Neural cell (in vitro differentiated cells): ENCODE data around the gene HIVEP1.

Experiments
- EZH2 ChIP-seq: fragments of 200-600, 300-800 bp; shearing (Covaris generic), sonication (generic); IDR thresholded peaks from 2 replicates; pipeline ENCODE4 v1.6.1; 2014; ENCODE audit warnings: antibody characterized with exemption, low read length, borderline replicate concordance, mild to moderate bottlenecking; ENCODE audit not compliant: insufficient read depth, poor library complexity, severe bottlenecking
- MXI1 ChIP-seq: fragments of 450-650 bp; conservative IDR thresholded peaks from 2 replicates; pipeline ENCODE4 v1.6.1; 2014; ENCODE audit warnings: antibody characterized with exemption, mild to moderate bottlenecking; ENCODE audit not compliant: poor library complexity, severe bottlenecking
- POLR2AphosphoS5 ChIP-seq: IDR thresholded peaks from 2 replicates; pipeline ENCODE4 v1.6.1; 2012
- TF ChIP-seq, protein P1 (sequence below): fragments of 450-650 bp; IDR thresholded peaks from 2 replicates; pipeline ENCODE4 v1.5.1; 2014; ENCODE audit warnings: antibody characterized with exemption, mild to moderate bottlenecking, moderate library complexity; ENCODE audit not compliant: poor library complexity, severe bottlenecking

DNA sequence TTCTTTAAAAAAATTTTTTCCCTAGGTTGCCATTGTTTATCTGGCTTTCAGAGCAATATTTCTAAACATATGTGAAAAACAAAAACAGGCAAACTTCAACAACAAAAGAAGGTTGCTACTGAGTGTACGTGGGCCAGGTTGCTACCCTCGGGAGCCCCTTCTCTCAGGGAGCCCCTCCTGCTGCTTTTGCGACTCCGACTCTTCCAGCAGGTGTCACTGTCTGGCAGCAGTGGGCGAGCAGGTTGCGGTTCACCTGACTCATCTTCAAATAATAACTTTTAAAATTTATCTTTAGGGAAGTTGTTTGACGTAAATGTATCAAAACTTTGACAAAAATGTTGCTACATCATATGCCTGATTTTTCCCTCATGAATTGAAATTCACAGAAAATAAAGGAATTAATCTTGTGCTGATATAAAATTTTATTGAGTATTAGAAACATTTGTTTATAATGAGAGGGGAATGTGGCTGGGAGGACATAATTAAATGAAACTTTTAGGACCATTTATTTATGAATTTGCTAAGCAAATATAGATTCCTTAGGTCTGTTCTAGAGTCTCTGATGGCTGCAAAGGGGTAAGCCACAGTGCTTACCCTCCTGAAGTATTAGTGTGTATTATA lies 138.8 kb downstream of the HIVEP1 start:
- TF ChIP-seq, protein P1, sequence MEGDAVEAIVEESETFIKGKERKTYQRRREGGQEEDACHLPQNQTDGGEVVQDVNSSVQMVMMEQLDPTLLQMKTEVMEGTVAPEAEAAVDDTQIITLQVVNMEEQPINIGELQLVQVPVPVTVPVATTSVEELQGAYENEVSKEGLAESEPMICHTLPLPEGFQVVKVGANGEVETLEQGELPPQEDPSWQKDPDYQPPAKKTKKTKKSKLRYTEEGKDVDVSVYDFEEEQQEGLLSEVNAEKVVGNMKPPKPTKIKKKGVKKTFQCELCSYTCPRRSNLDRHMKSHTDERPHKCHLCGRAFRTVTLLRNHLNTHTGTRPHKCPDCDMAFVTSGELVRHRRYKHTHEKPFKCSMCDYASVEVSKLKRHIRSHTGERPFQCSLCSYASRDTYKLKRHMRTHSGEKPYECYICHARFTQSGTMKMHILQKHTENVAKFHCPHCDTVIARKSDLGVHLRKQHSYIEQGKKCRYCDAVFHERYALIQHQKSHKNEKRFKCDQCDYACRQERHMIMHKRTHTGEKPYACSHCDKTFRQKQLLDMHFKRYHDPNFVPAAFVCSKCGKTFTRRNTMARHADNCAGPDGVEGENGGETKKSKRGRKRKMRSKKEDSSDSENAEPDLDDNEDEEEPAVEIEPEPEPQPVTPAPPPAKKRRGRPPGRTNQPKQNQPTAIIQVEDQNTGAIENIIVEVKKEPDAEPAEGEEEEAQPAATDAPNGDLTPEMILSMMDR = peak; percentile 25
- TF ChIP-seq POLR2AphosphoS5 = no peak
- no peak for TF ChIP-seq MXI1
- TF ChIP-seq EZH2 = no peak
